MM.1S (cell line): ENCODE data around the gene C16orf89.
A peak's percentile ranks its signal among the peaks of the same experiment; 100 is the strongest.
"Not testable (repeated sequence)": the region's sequence is repeated elsewhere in the genome, so short reads cannot be mapped to it uniquely, and the experiment has no call there.

Experiments
- DNase-seq: peaks from one replicate; pipeline ENCODE4 v3.0.0-alpha.2; 2015
- H2AFZ ChIP-seq: fragments of 300-600 bp; sonication (generic); 2 replicates; pipeline ENCODE4 v1.6.0; 2016; ENCODE audit warnings: antibody characterized with exemption, low read length
- H3F3A ChIP-seq: fragments of 300-600 bp; sonication (generic); 2 replicates; pipeline ENCODE4 v1.6.1; 2016; ENCODE audit warnings: mild to moderate bottlenecking, antibody characterized with exemption, low read length, moderate library complexity, mixed read lengths; ENCODE audit not compliant: insufficient read depth
- H3K27ac ChIP-seq: fragments of 300-600 bp; sonication (generic); 2 replicates; pipeline ENCODE4 v1.5.1; 2016; ENCODE audit warnings: mild to moderate bottlenecking, low read length
- H3K27me3 ChIP-seq: fragments of 300-600 bp; sonication (generic); replicated peaks from 2 replicates; pipeline ENCODE4 v1.6.0; 2016; ENCODE audit warnings: low read length; ENCODE audit not compliant: insufficient read depth
- H3K36me3 ChIP-seq: fragments of 300-600 bp; sonication (generic); replicated peaks from 2 replicates; pipeline ENCODE4 v1.6.1; 2016; ENCODE audit warnings: mild to moderate bottlenecking, low read length, mixed read lengths; ENCODE audit not compliant: insufficient read depth
- H3K4me1 ChIP-seq: fragments of 300-600 bp; sonication (generic); 2 replicates; pipeline ENCODE4 v1.6.1; 2016; ENCODE audit warnings: low read length, mixed read lengths
- H3K4me2 ChIP-seq: fragments of 300-600 bp; sonication (generic); 2 replicates; pipeline ENCODE4 v1.6.0; 2016; ENCODE audit warnings: low read depth, low read length
- H3K4me3 ChIP-seq: fragments of 300-600 bp; sonication (generic); 2 replicates; pipeline ENCODE4 v1.5.1; 2016; ENCODE audit warnings: low read length, mixed read lengths
- H3K79me2 ChIP-seq: fragments of 300-600 bp; sonication (generic); 2 replicates; pipeline ENCODE4 v1.6.1; 2016; ENCODE audit warnings: mixed run types, low read length, mixed read lengths
- H3K9ac ChIP-seq: fragments of 300-600 bp; sonication (generic); 2 replicates; pipeline ENCODE4 v1.6.1; 2016; ENCODE audit warnings: low read length, mixed read lengths
- H3K9me2 ChIP-seq: fragments of 300-600 bp; sonication (generic); replicated peaks from 2 replicates; pipeline ENCODE4 v1.6.1; 2016; ENCODE audit warnings: mild to moderate bottlenecking, low read length, mixed read lengths; ENCODE audit not compliant: insufficient read depth
- H3K9me3 ChIP-seq: fragments of 300-600 bp; sonication (generic); replicated peaks from 2 replicates; pipeline ENCODE4 v1.6.1; 2016; ENCODE audit warnings: mild to moderate bottlenecking, low read length, mixed read lengths; ENCODE audit not compliant: insufficient read depth
- H4K20me1 ChIP-seq: fragments of 300-600 bp; sonication (generic); 2 replicates; pipeline ENCODE4 v1.6.1; 2016; ENCODE audit warnings: mild to moderate bottlenecking, low read length, moderate library complexity, mixed read lengths; ENCODE audit not compliant: insufficient read depth
- CTCF ChIP-seq: fragments of 300-600 bp; sonication (generic); IDR thresholded peaks from 2 replicates; pipeline ENCODE4 v1.5.1; 2016; ENCODE audit warnings: antibody characterized with exemption, low read length, mixed read lengths
- EZH2 ChIP-seq: fragments of 300-600 bp; sonication (generic); optimal IDR thresholded peaks from 2 replicates; pipeline ENCODE3; 2017; ENCODE audit warnings: low read depth, mild to moderate bottlenecking, antibody characterized with exemption, low read length, mixed read lengths
- EZH2phosphoT487 ChIP-seq: fragments of 300-600 bp; sonication (generic); IDR thresholded peaks from 2 replicates; pipeline ENCODE4 v1.6.1; 2018; ENCODE audit warnings: antibody characterized with exemption, low read length

The C16orf89 gene

GRCh38 chr16:5045499-5046115 lies 20.1 kb downstream of the C16orf89 start:
- Histone ChIP-seq H3K9me3 (no peaks in the 10 kb centered on the region), H3F3A (peaks cover 13% of the 10 kb centered on the region), H2AFZ (no peak overlapping the region), H3K9me2 (no peaks in the 10 kb centered on the region), H3K36me3 (no peaks in the 10 kb centered on the region), H3K27ac (no peak overlapping the region), H3K79me2 (no peaks in the 10 kb centered on the region), H3K27me3 (peaks cover 14% of the 10 kb centered on the region; the same call in 1 of the 2 replicates), H4K20me1 (no peaks in the 10 kb centered on the region), H3K4me1 (peaks cover 17% of the 10 kb centered on the region), H3K4me2 (no peak overlapping the region), H3K4me3 (no peak overlapping the region), H3K9ac (no peak overlapping the region)
- TF ChIP-seq CTCF (no peak), EZH2 (no peak)
- no peak for DNase-seq

GRCh38 chr16:5044581-5044980 lies 21.2 kb downstream of the C16orf89 start:
- peaks cover 17% of the 10 kb centered on the region for H3K4me1 ChIP-seq
- not testable (repeated sequence) for H3K4me3 ChIP-seq, H3K4me2 ChIP-seq

GRCh38 chr16:5044011-5044540 lies 21.7 kb downstream of the C16orf89 start:
- no peaks in the 10 kb centered on the region for H3K9me3 ChIP-seq
- no peaks in the 10 kb centered on the region for H3K36me3 ChIP-seq
- H3F3A ChIP-seq: peaks cover 13% of the 10 kb centered on the region
- peaks cover 17% of the 10 kb centered on the region for H3K4me1 ChIP-seq
- H3K9ac ChIP-seq: no peak overlapping the region
- no peak overlapping the region for H2AFZ ChIP-seq
- no peaks in the 10 kb centered on the region for H3K9me2 ChIP-seq
- H3K79me2 ChIP-seq: no peaks in the 10 kb centered on the region
- TF ChIP-seq EZH2: no peak
- no peak for TF ChIP-seq CTCF
- no peak for TF ChIP-seq EZH2phosphoT487
- H3K4me2 ChIP-seq: no peak overlapping the region
- DNase-seq: no peak
- no peak overlapping the region for H3K4me3 ChIP-seq
- no peaks in the 10 kb centered on the region for H4K20me1 ChIP-seq
- no peak overlapping the region for H3K27ac ChIP-seq
- peaks cover 4% of the 10 kb centered on the region; the same call in 1 of the 2 replicates for H3K27me3 ChIP-seq

More at GRCh38 chr16:5044581-5044980, 21.2 kb downstream of the C16orf89 start:
- not testable (repeated sequence) for H3K79me2 ChIP-seq, H3K27me3 ChIP-seq, H3K9ac ChIP-seq, H2AFZ ChIP-seq, H3K9me3 ChIP-seq, H4K20me1 ChIP-seq, H3K36me3 ChIP-seq, H3K9me2 ChIP-seq, H3K27ac ChIP-seq, DNase-seq
- H3F3A ChIP-seq: peaks cover 13% of the 10 kb centered on the region

GRCh38 chr16:5042574-5043171 lies 23.1 kb downstream of the C16orf89 start:
- Histone ChIP-seq H3K9me3 (no peaks in the 10 kb centered on the region), H3K27ac (no peak overlapping the region), H2AFZ (no peak overlapping the region), H3K79me2 (no peaks in the 10 kb centered on the region), H3F3A (peaks cover 13% of the 10 kb centered on the region), H3K4me1 (peaks cover 17% of the 10 kb centered on the region), H4K20me1 (no peaks in the 10 kb centered on the region), H3K9ac (no peak overlapping the region), H3K4me2 (peak overlapping the region; percentile 37; the same call in 1 of the 2 replicates), H3K4me3 (no peak overlapping the region), H3K9me2 (no peaks in the 10 kb centered on the region), H3K36me3 (no peaks in the 10 kb centered on the region), H3K27me3 (peaks cover 3% of the 10 kb centered on the region)
- peak; percentile 51 for DNase-seq
- TF ChIP-seq CTCF: peak; percentile 25; the same call in 1 of the 2 replicates
- no peak for TF ChIP-seq EZH2
- no peak for TF ChIP-seq EZH2phosphoT487
